HepG2 (cell line): Measurements from ENCODE around the gene POLR1F. TPM values are rescaled to one million over a fixed set of nuclear protein-coding genes. Genes with fewer than 3 reads are reported as not detected.

Source experiments
- CEBPG ChIP-seq: IDR thresholded peaks from 2 replicates; pipeline ENCODE4 v1.6.1; 2016
- DMAP1 ChIP-seq: IDR thresholded peaks from 2 replicates; pipeline ENCODE4 v1.6.1; 2016
- KDM3A ChIP-seq: IDR thresholded peaks from 2 replicates; pipeline ENCODE4 v1.6.1; 2018; ENCODE audit warnings: low read depth, missing compliant biosample characterization
- KLF9 ChIP-seq: IDR thresholded peaks from 2 replicates; pipeline ENCODE4 v1.6.1; 2016; ENCODE audit warnings: low read depth
- KMT2A ChIP-seq: sonication (generic); formaldehyde crosslinking; IDR thresholded peaks from 2 replicates; pipeline ENCODE4 v1.4.0; 2020; ENCODE audit warnings: missing genetic modification reagents
- MEF2D ChIP-seq: sonication (generic); formaldehyde crosslinking; IDR thresholded peaks from 2 replicates; pipeline ENCODE4 v1.5.1; 2020; ENCODE audit warnings: mild to moderate bottlenecking, missing genetic modification reagents
- PHF8 ChIP-seq: sonication (generic); formaldehyde crosslinking; IDR thresholded peaks from 2 replicates; pipeline ENCODE4 v1.5.0; 2020; ENCODE audit warnings: missing genetic modification reagents
- RFXAP ChIP-seq: sonication (generic); formaldehyde crosslinking; IDR thresholded peaks from 2 replicates; pipeline ENCODE4 v1.4.0; 2020; ENCODE audit warnings: missing genetic modification reagents, borderline replicate concordance
- XRCC5 ChIP-seq: fragments of 200-400 bp; formaldehyde crosslinking; optimal IDR thresholded peaks from 2 replicates; pipeline ENCODE3; 2017; ENCODE audit warnings: mild to moderate bottlenecking, low read length
- ZBTB3 ChIP-seq: sonication (generic); formaldehyde crosslinking; IDR thresholded peaks from 2 replicates; pipeline ENCODE4 v1.4.0; 2020; ENCODE audit warnings: low read depth, mild to moderate bottlenecking, moderate library complexity, missing genetic modification reagents, borderline replicate concordance
- ZBTB8A ChIP-seq: sonication (generic); formaldehyde crosslinking; IDR thresholded peaks from 2 replicates; pipeline ENCODE4 v1.4.0; 2020; ENCODE audit warnings: mild to moderate bottlenecking, low read depth, missing genetic modification reagents, borderline replicate concordance
- ZFP36L1 ChIP-seq: sonication (generic); formaldehyde crosslinking; IDR thresholded peaks from 2 replicates; pipeline ENCODE4 v1.8.0; 2022; ENCODE audit warnings: mild to moderate bottlenecking, missing genetic modification reagents, moderate library complexity
- ZNF44 ChIP-seq: sonication (generic); formaldehyde crosslinking; IDR thresholded peaks from 2 replicates; pipeline ENCODE4 v1.5.1; 2020; ENCODE audit warnings: mild to moderate bottlenecking, missing genetic modification reagents
- ZNF501 ChIP-seq: sonication (generic); formaldehyde crosslinking; IDR thresholded peaks from 2 replicates; pipeline ENCODE4 v1.5.1; 2020; ENCODE audit warnings: mild to moderate bottlenecking, moderate library complexity, missing genetic modification reagents
- ZNF766 ChIP-seq: sonication (generic); formaldehyde crosslinking; IDR thresholded peaks from 2 replicates; pipeline ENCODE4 v1.5.0; 2020; ENCODE audit warnings: missing genetic modification reagents, borderline replicate concordance
- ZNF816 ChIP-seq: sonication (generic); formaldehyde crosslinking; IDR thresholded peaks from 2 replicates; pipeline ENCODE4 v1.8.0; 2022; ENCODE audit warnings: missing genetic modification reagents, mild to moderate bottlenecking, borderline replicate concordance
- polyA plus RNA-seq, 8 experiments: library from polyadenylated mRNA; depleted of rRNA in 3 of 8; stranded (reverse) in 7 of 8; unstranded in 1 of 8; fragments of >200 nt; fragmentation: Illumina TruSeq in 4 of 8; extraction: Trizol in 4 of 8; gene quantifications; 2 replicates each; pipeline versions ENCODE4 v1.2.1 to v1.2.3, GENCODE V29; 2011 to 2016; ENCODE audit warnings: low read depth in 4 of 8, missing spikeins in 1 of 8, mixed read lengths in 1 of 8; ENCODE audit not compliant: insufficient read depth in 1 of 8
- total RNA-seq, 5 experiments: library from RNA; depleted of rRNA; stranded (reverse); fragments of >200 nt; fragmentation: Illumina TruSeq; extraction: Trizol; gene quantifications; 2 replicates each; pipeline ENCODE4 v1.2.3, GENCODE V29; 2016; ENCODE audit warnings: low read depth in 1 of 5
- TF ChIP-seq, protein P1 (sequence below): sonication (generic); formaldehyde crosslinking; IDR thresholded peaks from 2 replicates; pipeline ENCODE4 v1.4.0; 2020; ENCODE audit warnings: low read depth, mild to moderate bottlenecking, missing genetic modification reagents
- TF ChIP-seq, protein P2 (sequence below): sonication (generic); formaldehyde crosslinking; IDR thresholded peaks from 2 replicates; pipeline ENCODE4 v1.4.0; 2020; ENCODE audit warnings: missing genetic modification reagents, borderline replicate concordance
- TF ChIP-seq, protein P3 (sequence below): sonication (generic); formaldehyde crosslinking; IDR thresholded peaks from 2 replicates; pipeline ENCODE4 v1.4.0; 2020; ENCODE audit warnings: mild to moderate bottlenecking, missing genetic modification reagents

Gene POLR1F
- total and polyA plus RNA-seq, 2 of the 13 experiments (the other 11 are each of a cell fraction or from before 2014, with no cell fraction given) = 8.0 to 14.9 TPM

DNA sequence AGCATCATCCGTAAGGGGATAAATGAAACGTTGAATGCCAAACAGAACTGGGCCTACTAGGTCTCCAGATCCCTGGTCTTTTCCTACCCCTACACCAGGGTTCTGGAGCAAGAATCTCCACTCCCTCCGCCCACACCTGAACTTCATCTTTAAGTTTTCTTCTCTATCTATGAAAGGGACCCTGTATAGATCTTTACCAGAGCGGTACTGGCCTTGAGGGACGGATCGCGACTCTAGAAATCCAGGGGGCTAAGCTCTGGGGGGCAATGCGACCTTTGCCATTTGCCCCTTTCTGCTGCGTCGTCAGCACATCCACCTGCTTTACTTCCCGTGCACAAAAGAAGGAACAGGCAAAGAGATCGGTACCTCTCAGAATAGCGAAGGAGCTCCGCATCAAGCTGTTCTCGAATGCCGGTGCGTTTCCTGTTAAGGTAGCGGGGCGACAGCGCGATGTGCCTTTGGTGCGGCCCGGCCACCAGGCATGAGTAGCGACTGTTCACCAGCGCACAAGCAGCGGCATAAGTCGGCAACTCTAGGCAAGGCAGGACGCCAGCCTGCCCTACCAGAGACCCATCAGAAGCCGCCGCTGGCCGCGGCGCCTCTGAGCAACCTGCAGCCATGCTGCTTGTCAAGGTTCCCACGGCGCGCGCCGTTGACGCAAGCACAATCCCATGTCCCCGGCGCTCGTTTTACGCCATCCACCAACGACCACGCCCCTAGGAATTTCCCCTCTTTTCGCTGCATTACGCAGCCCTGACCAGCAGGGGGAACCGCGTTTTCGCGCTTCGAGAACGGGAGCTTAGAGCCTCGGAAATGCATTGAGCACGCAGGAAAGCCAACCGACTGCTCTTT is at the start of gene POLR1F (continued):
- TF ChIP-seq, protein P1, sequence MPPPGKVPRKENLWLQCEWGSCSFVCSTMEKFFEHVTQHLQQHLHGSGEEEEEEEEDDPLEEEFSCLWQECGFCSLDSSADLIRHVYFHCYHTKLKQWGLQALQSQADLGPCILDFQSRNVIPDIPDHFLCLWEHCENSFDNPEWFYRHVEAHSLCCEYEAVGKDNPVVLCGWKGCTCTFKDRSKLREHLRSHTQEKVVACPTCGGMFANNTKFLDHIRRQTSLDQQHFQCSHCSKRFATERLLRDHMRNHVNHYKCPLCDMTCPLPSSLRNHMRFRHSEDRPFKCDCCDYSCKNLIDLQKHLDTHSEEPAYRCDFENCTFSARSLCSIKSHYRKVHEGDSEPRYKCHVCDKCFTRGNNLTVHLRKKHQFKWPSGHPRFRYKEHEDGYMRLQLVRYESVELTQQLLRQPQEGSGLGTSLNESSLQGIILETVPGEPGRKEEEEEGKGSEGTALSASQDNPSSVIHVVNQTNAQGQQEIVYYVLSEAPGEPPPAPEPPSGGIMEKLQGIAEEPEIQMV (CRISPR knock-in tag) = peak; percentile 51; the same call in 1 of the 2 replicates
- peak; percentile 54; the same call in 1 of the 2 replicates for TF ChIP-seq ZNF501 (CRISPR knock-in tag)
- peak; percentile 76; the same call in 1 of the 2 replicates for TF ChIP-seq ZNF44 (CRISPR knock-in tag)
- TF ChIP-seq KDM3A (CRISPR knock-in tag) = peak; percentile 89
- TF ChIP-seq ZBTB3 (CRISPR knock-in tag) = no peak
- TF ChIP-seq ZNF766 = peak; percentile 65; the same call in 1 of the 2 replicates
- peak; percentile 47; the same call in 1 of the 2 replicates for TF ChIP-seq RFXAP (CRISPR knock-in tag)
- no peak for TF ChIP-seq ZNF816 (CRISPR knock-in tag)
- TF ChIP-seq ZBTB8A (CRISPR knock-in tag) = no peak
- TF ChIP-seq DMAP1 (CRISPR knock-in tag) = peak; percentile 73; the same call in 1 of the 2 replicates
- peak; percentile 93 for TF ChIP-seq PHF8 (CRISPR knock-in tag)
- TF ChIP-seq, protein P2, sequence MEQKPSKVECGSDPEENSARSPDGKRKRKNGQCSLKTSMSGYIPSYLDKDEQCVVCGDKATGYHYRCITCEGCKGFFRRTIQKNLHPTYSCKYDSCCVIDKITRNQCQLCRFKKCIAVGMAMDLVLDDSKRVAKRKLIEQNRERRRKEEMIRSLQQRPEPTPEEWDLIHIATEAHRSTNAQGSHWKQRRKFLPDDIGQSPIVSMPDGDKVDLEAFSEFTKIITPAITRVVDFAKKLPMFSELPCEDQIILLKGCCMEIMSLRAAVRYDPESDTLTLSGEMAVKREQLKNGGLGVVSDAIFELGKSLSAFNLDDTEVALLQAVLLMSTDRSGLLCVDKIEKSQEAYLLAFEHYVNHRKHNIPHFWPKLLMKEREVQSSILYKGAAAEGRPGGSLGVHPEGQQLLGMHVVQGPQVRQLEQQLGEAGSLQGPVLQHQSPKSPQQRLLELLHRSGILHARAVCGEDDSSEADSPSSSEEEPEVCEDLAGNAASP (CRISPR knock-in tag) = peak; percentile 45
- peak; percentile 81; the same call in 1 of the 2 replicates for TF ChIP-seq ZFP36L1 (CRISPR knock-in tag)
- TF ChIP-seq, protein P3, sequence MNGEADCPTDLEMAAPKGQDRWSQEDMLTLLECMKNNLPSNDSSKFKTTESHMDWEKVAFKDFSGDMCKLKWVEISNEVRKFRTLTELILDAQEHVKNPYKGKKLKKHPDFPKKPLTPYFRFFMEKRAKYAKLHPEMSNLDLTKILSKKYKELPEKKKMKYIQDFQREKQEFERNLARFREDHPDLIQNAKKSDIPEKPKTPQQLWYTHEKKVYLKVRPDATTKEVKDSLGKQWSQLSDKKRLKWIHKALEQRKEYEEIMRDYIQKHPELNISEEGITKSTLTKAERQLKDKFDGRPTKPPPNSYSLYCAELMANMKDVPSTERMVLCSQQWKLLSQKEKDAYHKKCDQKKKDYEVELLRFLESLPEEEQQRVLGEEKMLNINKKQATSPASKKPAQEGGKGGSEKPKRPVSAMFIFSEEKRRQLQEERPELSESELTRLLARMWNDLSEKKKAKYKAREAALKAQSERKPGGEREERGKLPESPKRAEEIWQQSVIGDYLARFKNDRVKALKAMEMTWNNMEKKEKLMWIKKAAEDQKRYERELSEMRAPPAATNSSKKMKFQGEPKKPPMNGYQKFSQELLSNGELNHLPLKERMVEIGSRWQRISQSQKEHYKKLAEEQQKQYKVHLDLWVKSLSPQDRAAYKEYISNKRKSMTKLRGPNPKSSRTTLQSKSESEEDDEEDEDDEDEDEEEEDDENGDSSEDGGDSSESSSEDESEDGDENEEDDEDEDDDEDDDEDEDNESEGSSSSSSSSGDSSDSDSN (CRISPR knock-in tag) = peak; percentile 51; the same call in 1 of the 2 replicates
- peak; percentile 98 for TF ChIP-seq KMT2A (CRISPR knock-in tag)
- no peak for TF ChIP-seq MEF2D (CRISPR knock-in tag)
- TF ChIP-seq CEBPG (CRISPR knock-in tag) = peak; percentile 67
- peak; percentile 97 for TF ChIP-seq XRCC5
- 0 out of 2 replicates have a peak, but pooled peaks have one; percentile 67 for TF ChIP-seq KLF9 (CRISPR knock-in tag)
